Measurements from ENCODE around the gene DIPK1B.
A peak's percentile ranks its signal among the peaks of the same experiment; 100 is the strongest.

The DIPK1B gene

DNA sequence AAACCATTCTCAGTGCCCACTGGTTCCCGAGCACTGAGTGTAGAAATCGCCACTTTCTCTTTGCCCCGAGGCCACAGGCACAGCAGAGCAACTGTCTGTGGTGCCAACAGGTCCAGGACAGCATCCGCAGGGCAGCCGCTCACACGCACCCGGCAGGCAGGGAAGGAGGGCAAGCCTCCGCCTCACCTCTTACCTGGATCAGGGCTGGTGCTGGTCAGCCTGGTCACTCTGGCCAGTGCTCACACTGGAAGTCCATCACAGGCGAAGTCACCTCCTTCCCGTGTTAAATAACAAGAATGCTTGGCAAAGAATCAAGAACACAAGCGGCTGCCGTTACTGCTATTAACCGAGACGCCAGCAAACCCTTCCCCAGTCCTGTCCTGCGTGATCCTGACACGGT, 13.7 kb downstream of the DIPK1B start:
- TF ChIP-seq, protein P1, sequence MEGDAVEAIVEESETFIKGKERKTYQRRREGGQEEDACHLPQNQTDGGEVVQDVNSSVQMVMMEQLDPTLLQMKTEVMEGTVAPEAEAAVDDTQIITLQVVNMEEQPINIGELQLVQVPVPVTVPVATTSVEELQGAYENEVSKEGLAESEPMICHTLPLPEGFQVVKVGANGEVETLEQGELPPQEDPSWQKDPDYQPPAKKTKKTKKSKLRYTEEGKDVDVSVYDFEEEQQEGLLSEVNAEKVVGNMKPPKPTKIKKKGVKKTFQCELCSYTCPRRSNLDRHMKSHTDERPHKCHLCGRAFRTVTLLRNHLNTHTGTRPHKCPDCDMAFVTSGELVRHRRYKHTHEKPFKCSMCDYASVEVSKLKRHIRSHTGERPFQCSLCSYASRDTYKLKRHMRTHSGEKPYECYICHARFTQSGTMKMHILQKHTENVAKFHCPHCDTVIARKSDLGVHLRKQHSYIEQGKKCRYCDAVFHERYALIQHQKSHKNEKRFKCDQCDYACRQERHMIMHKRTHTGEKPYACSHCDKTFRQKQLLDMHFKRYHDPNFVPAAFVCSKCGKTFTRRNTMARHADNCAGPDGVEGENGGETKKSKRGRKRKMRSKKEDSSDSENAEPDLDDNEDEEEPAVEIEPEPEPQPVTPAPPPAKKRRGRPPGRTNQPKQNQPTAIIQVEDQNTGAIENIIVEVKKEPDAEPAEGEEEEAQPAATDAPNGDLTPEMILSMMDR (IDR thresholded peaks at IDR 0.05; ENCODE audit: low read length, missing control alignments), result no peak
- H3K4me3 ChIP-seq (replicated peaks; ENCODE audit: low read depth, low read length), result peak overlapping the region; percentile 98
- no peak for DNase-seq (ENCODE audit: low read depth)

DNA sequence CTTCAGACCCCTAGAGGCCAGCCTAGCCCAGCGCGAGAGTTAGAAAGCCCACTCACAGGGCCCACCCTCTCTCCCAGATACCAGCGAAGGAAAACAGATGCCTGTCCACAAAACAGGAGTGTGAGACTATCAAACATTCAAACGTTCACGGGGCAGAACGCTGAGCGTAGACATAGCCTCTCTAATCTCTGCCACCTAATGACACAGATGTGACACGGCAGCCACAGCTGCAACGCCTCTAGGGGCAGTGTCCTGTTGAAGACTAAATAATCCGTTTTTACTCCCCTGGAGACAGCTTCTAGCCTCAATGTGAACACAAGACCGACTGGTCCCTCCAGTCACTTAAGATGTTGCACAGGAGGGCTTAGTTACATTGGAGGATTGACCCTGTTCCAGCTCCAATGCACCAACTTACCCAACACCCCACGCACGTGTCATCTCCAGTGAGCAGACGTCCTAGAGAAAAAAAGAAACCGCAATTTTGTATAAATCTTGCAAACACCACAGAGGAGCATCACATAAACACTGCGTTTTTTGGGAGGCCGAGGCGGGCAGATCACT, 14.3 kb downstream of the DIPK1B start:
- TF ChIP-seq, protein P1 (IDR thresholded peaks at IDR 0.05; ENCODE audit: low read length, missing control alignments), result peak; percentile 40
- no peak for DNase-seq (ENCODE audit: low read depth)
- H3K4me3 ChIP-seq (replicated peaks; ENCODE audit: low read depth, low read length), result peak overlapping the region; percentile 98

- DNase-seq (ENCODE audit: low read depth), result peak; percentile 92
- H3K4me3 ChIP-seq (replicated peaks; ENCODE audit: low read depth, low read length), result peak overlapping the region; percentile 98
- TF ChIP-seq, protein P1 (IDR thresholded peaks at IDR 0.05; ENCODE audit: low read length, missing control alignments), result peak; percentile 43
Observed at GRCh38 chr9:136728080-136728547, 15.7 kb downstream of the DIPK1B start.

DNA sequence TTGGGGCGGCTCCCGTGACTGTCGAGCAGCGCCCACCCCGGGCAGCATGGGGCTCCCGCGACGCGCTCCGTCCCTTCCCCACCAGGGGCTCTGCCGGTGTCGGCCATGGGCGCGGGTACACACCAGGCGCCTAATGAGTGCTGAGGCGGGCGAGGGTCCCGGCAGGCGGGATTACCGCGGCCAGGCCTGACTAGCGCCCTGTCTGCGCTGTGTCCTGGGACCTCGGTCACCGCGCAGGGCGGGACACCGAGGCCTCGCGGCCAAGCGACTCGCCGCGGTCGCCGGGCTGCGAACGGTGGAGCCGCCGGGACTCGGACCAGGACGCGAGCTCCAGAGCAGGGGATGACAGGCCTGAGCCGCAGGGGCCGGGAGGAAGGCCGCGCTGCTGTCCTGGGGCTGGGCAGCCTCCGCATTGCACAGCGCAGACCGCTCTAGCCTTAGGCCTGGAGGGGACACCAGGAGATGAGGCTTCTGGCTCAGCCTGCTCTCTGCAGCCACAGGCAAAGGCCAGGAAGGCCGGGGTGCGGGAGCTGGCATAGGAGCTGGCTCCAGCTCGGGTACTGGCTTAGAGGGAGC, 16.3 kb downstream of the DIPK1B start:
- TF ChIP-seq, protein P1 (IDR thresholded peaks at IDR 0.05; ENCODE audit: low read length, missing control alignments), result no peak
- no peak for DNase-seq (ENCODE audit: low read depth)
- H3K4me3 ChIP-seq (replicated peaks; ENCODE audit: low read depth, low read length), result peak overlapping the region; percentile 98

- peak overlapping the region; percentile 98 for H3K4me3 ChIP-seq (replicated peaks; ENCODE audit: low read depth, low read length)
- TF ChIP-seq, protein P1 (IDR thresholded peaks at IDR 0.05; ENCODE audit: low read length, missing control alignments), result no peak
- DNase-seq (ENCODE audit: low read depth), result no peak
Observed at GRCh38 chr9:136729144-136729543, 16.8 kb downstream of the DIPK1B start.

- TF ChIP-seq, protein P1 (IDR thresholded peaks at IDR 0.05; ENCODE audit: low read length, missing control alignments), result no peak
- H3K4me3 ChIP-seq (replicated peaks; ENCODE audit: low read depth, low read length), result no peak overlapping the region
- DNase-seq (ENCODE audit: low read depth), result no peak
Observed at GRCh38 chr9:136729926-136730325, 17.6 kb downstream of the DIPK1B start.

Measured in fibroblast of pulmonary artery (primary cell).